Kidney epithelial cell (primary cell): ENCODE data around the gene CD24. TPM values are rescaled to one million over a fixed set of nuclear protein-coding genes. Genes with fewer than 3 reads are reported as not detected.

Experiments
- DNase-seq: peaks from one replicate; pipeline ENCODE4 v3.0.0-alpha.2; 2010; ENCODE audit warnings: low read depth
- H3K27me3 ChIP-seq: 2 replicates; pipeline ENCODE4 v1.6.0; 2011; ENCODE audit warnings: low read length; ENCODE audit not compliant: control insufficient read depth, insufficient read depth
- H3K36me3 ChIP-seq: 2 replicates; pipeline ENCODE4 v1.5.1; 2011; ENCODE audit warnings: low read length; ENCODE audit not compliant: control insufficient read depth, insufficient read depth
- H3K4me3 ChIP-seq: 2 replicates; pipeline ENCODE4 v1.5.1; 2011; ENCODE audit warnings: low read depth, mild to moderate bottlenecking, control low read depth, low read length
- total RNA-seq: library from RNA; depleted of rRNA; stranded (reverse); fragments of >200 nt; gene quantifications from 2 replicates; pipeline ENCODE4 v1.2.3, GENCODE V29; 2015
- TF ChIP-seq, protein P1 (sequence below): IDR thresholded peaks from 2 replicates; pipeline ENCODE4 v1.5.1; 2011; ENCODE audit warnings: mild to moderate bottlenecking, moderate library complexity, low read length, control low read depth, inconsistent platforms; ENCODE audit not compliant: insufficient read depth, poor library complexity, severe bottlenecking

Gene CD24
- total RNA-seq, 1 donor from 2014 or later = 578 TPM

DNA sequence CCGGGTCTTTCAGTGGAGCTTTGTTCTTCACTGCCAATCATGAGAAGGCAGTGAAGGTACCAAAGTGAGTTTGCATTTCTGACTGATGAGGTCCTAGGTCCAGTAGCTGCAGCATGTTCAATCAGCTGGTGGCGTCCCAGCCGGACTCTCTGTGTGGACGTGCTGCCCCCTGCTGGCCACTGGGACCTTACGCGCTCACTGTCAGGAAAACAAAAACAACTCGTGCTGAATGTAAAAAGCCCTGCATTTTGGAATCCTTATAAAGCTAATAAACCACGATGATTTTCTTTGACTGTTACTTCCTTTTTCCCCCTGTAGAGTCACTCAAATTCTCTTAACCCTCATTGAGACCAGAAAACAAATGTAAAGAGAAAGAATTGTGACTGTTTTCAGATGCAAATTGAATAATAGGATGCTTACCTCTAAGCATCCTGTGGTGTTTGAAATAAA, 4.9 kb upstream of the CD24 start:
- TF ChIP-seq, protein P1, sequence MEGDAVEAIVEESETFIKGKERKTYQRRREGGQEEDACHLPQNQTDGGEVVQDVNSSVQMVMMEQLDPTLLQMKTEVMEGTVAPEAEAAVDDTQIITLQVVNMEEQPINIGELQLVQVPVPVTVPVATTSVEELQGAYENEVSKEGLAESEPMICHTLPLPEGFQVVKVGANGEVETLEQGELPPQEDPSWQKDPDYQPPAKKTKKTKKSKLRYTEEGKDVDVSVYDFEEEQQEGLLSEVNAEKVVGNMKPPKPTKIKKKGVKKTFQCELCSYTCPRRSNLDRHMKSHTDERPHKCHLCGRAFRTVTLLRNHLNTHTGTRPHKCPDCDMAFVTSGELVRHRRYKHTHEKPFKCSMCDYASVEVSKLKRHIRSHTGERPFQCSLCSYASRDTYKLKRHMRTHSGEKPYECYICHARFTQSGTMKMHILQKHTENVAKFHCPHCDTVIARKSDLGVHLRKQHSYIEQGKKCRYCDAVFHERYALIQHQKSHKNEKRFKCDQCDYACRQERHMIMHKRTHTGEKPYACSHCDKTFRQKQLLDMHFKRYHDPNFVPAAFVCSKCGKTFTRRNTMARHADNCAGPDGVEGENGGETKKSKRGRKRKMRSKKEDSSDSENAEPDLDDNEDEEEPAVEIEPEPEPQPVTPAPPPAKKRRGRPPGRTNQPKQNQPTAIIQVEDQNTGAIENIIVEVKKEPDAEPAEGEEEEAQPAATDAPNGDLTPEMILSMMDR = peak; percentile 96
- Histone ChIP-seq H3K36me3 (no peaks in the 10 kb centered on the region), H3K4me3 (no peak overlapping the region), H3K27me3 (no peaks in the 10 kb centered on the region)
- peak; percentile 37 for DNase-seq

DNA sequence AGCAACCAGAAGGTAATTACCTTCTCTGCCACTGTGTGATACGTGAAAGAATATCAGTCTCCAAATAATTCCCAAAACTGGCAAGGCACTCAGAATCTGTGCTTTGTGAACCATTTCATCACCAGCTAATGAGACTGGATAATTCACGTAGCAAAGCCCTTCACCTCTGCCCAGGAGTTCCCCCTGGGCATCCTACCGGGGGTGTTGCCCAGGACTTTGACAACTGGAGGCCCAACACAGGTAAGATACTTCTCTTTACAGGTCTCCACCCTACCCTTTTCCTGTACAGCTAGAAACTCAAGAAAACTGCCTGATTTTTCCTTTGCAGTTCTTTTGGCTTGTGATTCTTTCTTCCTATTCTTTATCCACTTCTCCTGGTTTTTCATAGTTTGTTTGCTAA, 2.7 kb upstream of the CD24 start:
- DNase-seq = no peak
- TF ChIP-seq, protein P1 = no peak
- H3K4me3 ChIP-seq = no peak overlapping the region
- peaks cover 2% of the 10 kb centered on the region for H3K36me3 ChIP-seq
- H3K27me3 ChIP-seq = peaks cover 2% of the 10 kb centered on the region

DNA sequence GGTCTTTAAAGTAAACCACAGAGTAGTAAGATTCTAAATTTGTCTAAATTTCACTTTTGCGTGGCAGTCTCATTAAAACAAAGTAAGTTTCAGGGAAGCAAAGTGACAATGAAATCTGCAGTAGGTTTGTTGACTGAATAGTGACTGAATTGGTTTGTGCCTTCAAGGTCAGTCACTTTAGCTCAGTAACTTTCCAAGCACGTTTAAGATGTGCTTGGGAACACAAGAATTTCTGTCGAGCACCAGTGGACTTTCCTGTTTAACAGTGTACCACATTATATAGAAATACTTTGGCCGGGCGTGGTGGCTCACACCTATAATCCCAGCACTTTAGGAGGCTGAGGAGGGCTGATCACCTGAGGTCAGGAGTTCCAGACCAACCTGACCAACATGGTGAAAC, 1.7 kb upstream of the CD24 start:
- DNase-seq = no peak
- no peak overlapping the region for H3K4me3 ChIP-seq
- TF ChIP-seq, protein P1 = no peak
- peaks cover 2% of the 10 kb centered on the region for H3K27me3 ChIP-seq
- H3K36me3 ChIP-seq = peaks cover 2% of the 10 kb centered on the region

- TF ChIP-seq, protein P1 = no peak
- peaks cover 2% of the 10 kb centered on the region for H3K36me3 ChIP-seq
- H3K27me3 ChIP-seq = peaks cover 2% of the 10 kb centered on the region
- DNase-seq = no peak
- H3K4me3 ChIP-seq = peak overlapping the region; percentile 78
Measured at GRCh38 chr6:106975738-106976064, 1.2 kb upstream of the CD24 start.

GRCh38 chr6:106974999-106975737, 639 bp upstream of the CD24 start:
- Histone ChIP-seq H3K36me3 (peaks cover 2% of the 10 kb centered on the region), H3K27me3 (peaks cover 2% of the 10 kb centered on the region), H3K4me3 (peak overlapping the region; percentile 78)
- DNase-seq = no peak
- TF ChIP-seq, protein P1 = no peak

GRCh38 chr6:106973836-106974335, 643 bp downstream of the CD24 start:
- Histone ChIP-seq H3K36me3 (peaks cover 2% of the 10 kb centered on the region), H3K4me3 (peak overlapping the region; percentile 98), H3K27me3 (peaks cover 2% of the 10 kb centered on the region)
- DNase-seq = no peak
- TF ChIP-seq, protein P1 = no peak
